HepG2 (cell line): ENCODE measurements around the gene OGFR. TPM values are rescaled to one million over a fixed set of nuclear protein-coding genes. Genes with fewer than 3 reads are reported as not detected.

Experiments
- ATF7-NPFF ChIP-seq: sonication (generic); formaldehyde crosslinking; IDR thresholded peaks from 2 replicates; pipeline ENCODE4 v1.8.1; 2023; ENCODE audit warnings: mild to moderate bottlenecking, low read depth, missing genetic modification reagents, moderate library complexity
- ELF3 ChIP-seq: IDR thresholded peaks from 2 replicates; pipeline ENCODE4 v1.6.1; 2016; ENCODE audit warnings: missing genetic modification reagents, missing compliant biosample characterization
- HOXD1 ChIP-seq: sonication (generic); formaldehyde crosslinking; IDR thresholded peaks from 2 replicates; pipeline ENCODE4 v1.5.0; 2020; ENCODE audit warnings: missing genetic modification reagents
- NFRKB ChIP-seq: fragments of 450-650 bp; IDR thresholded peaks from 2 replicates; pipeline ENCODE4 v1.6.1; 2017
- NR2F1 ChIP-seq, 2 experiments: fragments of 450-650 bp in 1 of 2; formaldehyde crosslinking in 1 of 2; IDR thresholded peaks; 2 replicates each; pipeline versions ENCODE4 v1.5.0 to v1.6.1; 2016 to 2020; ENCODE audit warnings: mild to moderate bottlenecking in 1 of 2, missing compliant biosample characterization in 1 of 2, missing genetic modification reagents in 1 of 2, moderate library complexity in 1 of 2
- SIN3A ChIP-seq: IDR thresholded peaks from 2 replicates; pipeline ENCODE4 v1.6.1; 2011; ENCODE audit warnings: low read depth, mild to moderate bottlenecking, control low read depth, low read length, borderline replicate concordance
- STAT5B ChIP-seq: sonication (generic); formaldehyde crosslinking; IDR thresholded peaks from 2 replicates; pipeline ENCODE4 v1.4.0; 2020; ENCODE audit warnings: missing genetic modification reagents
- ZEB1 ChIP-seq: IDR thresholded peaks from 2 replicates; pipeline ENCODE4 v1.6.1; 2012; ENCODE audit warnings: mild to moderate bottlenecking, low read depth, inconsistent platforms; ENCODE audit not compliant: insufficient replicate concordance
- polyA plus RNA-seq, 8 experiments: library from polyadenylated mRNA; depleted of rRNA in 3 of 8; stranded (reverse) in 7 of 8; unstranded in 1 of 8; fragments of >200 nt; fragmentation: Illumina TruSeq in 4 of 8; extraction: Trizol in 4 of 8; gene quantifications; 2 replicates each; pipeline versions ENCODE4 v1.2.1 to v1.2.3, GENCODE V29; 2011 to 2016; ENCODE audit warnings: low read depth in 4 of 8, missing spikeins in 1 of 8, mixed read lengths in 1 of 8; ENCODE audit not compliant: insufficient read depth in 1 of 8
- total RNA-seq, 5 experiments: library from RNA; depleted of rRNA; stranded (reverse); fragments of >200 nt; fragmentation: Illumina TruSeq; extraction: Trizol; gene quantifications; 2 replicates each; pipeline ENCODE4 v1.2.3, GENCODE V29; 2016; ENCODE audit warnings: low read depth in 1 of 5
- TF ChIP-seq, protein P1 (sequence below): sonication (generic); formaldehyde crosslinking; IDR thresholded peaks from 2 replicates; pipeline ENCODE4 v1.4.0; 2020; ENCODE audit warnings: low read depth, mild to moderate bottlenecking, missing genetic modification reagents
- TF ChIP-seq, protein P2 (sequence below): IDR thresholded peaks from 2 replicates; pipeline ENCODE4 v1.6.1; 2016; ENCODE audit warnings: low read depth, control low read depth
- TF ChIP-seq, protein P3 (sequence below): sonication (generic); formaldehyde crosslinking; IDR thresholded peaks from 2 replicates; pipeline ENCODE4 v1.9.0; 2022; ENCODE audit warnings: missing genetic modification reagents, mild to moderate bottlenecking, borderline replicate concordance
- TF ChIP-seq, protein P4 (sequence below): sonication (generic); formaldehyde crosslinking; IDR thresholded peaks from 2 replicates; pipeline ENCODE4 v1.4.0; 2020; ENCODE audit warnings: mild to moderate bottlenecking, missing genetic modification reagents

OGFR gene
- total and polyA plus RNA-seq, 2 of the 13 experiments (the other 11 are each of a cell fraction or from before 2014, with no cell fraction given), result 47.7 to 81.8 TPM

DNA sequence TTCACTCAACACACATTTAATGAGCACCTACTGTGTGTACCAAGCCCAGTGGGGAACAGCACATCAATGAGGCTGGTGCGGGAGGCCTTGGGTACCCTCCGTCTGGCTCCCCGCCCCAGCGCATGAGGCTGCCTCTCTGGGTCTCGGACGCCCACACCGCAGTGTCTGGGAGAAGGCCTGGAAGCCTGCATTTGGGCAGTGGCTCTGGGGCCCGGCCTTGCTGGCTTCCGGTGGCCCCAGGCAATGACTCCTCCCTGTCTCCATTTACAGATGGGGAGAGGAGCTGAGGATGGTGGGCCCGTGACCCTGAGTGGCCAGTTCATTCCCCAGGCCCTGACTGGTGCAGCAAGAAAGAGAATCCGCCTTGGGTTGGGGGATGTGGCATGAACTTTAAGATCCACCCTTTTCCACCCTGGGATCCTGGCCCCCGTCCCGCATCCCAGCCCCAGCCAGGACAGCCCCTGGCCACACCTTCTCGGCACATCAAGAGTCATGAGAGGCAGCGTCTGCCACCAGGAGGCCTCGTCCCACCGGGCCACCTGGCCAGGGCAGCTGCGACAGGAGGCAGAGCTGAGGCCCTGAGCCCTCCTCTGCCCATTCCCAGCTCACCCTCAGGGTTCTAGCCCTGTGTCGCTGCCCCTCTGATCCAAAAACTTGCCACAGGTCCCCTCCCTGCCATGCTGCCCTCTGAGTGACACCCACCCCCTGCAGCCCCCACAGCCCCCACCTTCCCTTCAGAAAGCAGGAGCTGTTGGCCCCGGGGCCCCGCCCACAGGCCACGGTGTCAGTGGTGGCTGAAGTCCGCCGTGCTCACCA is 25.8 kb upstream of the OGFR start (continued):
- TF ChIP-seq, protein P1, sequence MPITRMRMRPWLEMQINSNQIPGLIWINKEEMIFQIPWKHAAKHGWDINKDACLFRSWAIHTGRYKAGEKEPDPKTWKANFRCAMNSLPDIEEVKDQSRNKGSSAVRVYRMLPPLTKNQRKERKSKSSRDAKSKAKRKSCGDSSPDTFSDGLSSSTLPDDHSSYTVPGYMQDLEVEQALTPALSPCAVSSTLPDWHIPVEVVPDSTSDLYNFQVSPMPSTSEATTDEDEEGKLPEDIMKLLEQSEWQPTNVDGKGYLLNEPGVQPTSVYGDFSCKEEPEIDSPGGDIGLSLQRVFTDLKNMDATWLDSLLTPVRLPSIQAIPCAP (CRISPR knock-in tag), result no peak
- TF ChIP-seq STAT5B (CRISPR knock-in tag) (no peak), ELF3 (CRISPR knock-in tag) (no peak), ATF7-NPFF (CRISPR knock-in tag) (peak; percentile 48; the same call in 1 of the 2 replicates), NR2F1 (CRISPR knock-in tag; IDR thresholded peaks at IDR 0.05) (no peak), SIN3A (no peak), HOXD1 (CRISPR knock-in tag) (0 out of 2 replicates have a peak, but pooled peaks have one; percentile 12), NFRKB (no peak), ZEB1 (no peak)
- TF ChIP-seq, protein P2, sequence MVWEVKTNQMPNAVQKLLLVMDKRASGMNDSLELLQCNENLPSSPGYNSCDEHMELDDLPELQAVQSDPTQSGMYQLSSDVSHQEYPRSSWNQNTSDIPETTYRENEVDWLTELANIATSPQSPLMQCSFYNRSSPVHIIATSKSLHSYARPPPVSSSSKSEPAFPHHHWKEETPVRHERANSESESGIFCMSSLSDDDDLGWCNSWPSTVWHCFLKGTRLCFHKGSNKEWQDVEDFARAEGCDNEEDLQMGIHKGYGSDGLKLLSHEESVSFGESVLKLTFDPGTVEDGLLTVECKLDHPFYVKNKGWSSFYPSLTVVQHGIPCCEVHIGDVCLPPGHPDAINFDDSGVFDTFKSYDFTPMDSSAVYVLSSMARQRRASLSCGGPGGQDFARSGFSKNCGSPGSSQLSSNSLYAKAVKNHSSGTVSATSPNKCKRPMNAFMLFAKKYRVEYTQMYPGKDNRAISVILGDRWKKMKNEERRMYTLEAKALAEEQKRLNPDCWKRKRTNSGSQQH (CRISPR knock-in tag), result no peak
- TF ChIP-seq, protein P3, sequence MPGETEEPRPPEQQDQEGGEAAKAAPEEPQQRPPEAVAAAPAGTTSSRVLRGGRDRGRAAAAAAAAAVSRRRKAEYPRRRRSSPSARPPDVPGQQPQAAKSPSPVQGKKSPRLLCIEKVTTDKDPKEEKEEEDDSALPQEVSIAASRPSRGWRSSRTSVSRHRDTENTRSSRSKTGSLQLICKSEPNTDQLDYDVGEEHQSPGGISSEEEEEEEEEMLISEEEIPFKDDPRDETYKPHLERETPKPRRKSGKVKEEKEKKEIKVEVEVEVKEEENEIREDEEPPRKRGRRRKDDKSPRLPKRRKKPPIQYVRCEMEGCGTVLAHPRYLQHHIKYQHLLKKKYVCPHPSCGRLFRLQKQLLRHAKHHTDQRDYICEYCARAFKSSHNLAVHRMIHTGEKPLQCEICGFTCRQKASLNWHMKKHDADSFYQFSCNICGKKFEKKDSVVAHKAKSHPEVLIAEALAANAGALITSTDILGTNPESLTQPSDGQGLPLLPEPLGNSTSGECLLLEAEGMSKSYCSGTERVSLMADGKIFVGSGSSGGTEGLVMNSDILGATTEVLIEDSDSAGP (CRISPR knock-in tag), result no peak
- TF ChIP-seq, protein P4, sequence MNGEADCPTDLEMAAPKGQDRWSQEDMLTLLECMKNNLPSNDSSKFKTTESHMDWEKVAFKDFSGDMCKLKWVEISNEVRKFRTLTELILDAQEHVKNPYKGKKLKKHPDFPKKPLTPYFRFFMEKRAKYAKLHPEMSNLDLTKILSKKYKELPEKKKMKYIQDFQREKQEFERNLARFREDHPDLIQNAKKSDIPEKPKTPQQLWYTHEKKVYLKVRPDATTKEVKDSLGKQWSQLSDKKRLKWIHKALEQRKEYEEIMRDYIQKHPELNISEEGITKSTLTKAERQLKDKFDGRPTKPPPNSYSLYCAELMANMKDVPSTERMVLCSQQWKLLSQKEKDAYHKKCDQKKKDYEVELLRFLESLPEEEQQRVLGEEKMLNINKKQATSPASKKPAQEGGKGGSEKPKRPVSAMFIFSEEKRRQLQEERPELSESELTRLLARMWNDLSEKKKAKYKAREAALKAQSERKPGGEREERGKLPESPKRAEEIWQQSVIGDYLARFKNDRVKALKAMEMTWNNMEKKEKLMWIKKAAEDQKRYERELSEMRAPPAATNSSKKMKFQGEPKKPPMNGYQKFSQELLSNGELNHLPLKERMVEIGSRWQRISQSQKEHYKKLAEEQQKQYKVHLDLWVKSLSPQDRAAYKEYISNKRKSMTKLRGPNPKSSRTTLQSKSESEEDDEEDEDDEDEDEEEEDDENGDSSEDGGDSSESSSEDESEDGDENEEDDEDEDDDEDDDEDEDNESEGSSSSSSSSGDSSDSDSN (CRISPR knock-in tag), result no peak
